ENCODE results near the gene CCL24.
"Not testable (repeated sequence)": the region's sequence is repeated elsewhere in the genome, so short reads cannot be mapped to it uniquely, and the experiment has no call there.

The CCL24 gene

GRCh38 chr7:75813781-75814236 lies at the start of gene CCL24:
Gene CCL24 (minus strand): TSS chr7:75813806. CDS start chr7:75813715, 91 bp downstream.
- no peak for ATAC-seq
- DNase-seq = no peak

GRCh38 chr7:75861636-75862035 lies 48.0 kb upstream of the CCL24 start:
- DNase-seq (no peak), ATAC-seq (no peak)

- ATAC-seq (no peak), DNase-seq (no peak)
These were observed 44.8 kb upstream of the CCL24 start for GRCh38 chr7:75858410-75858809.

GRCh38 chr7:75856536-75856935 lies 42.9 kb upstream of the CCL24 start:
- DNase-seq (no peak), ATAC-seq (no peak)

- DNase-seq, ATAC-seq: not testable (repeated sequence)
These were observed 41.3 kb upstream of the CCL24 start for GRCh38 chr7:75854813-75855345.

- no peak for DNase-seq
- no peak for ATAC-seq
These were observed 40.6 kb upstream of the CCL24 start for GRCh38 chr7:75854233-75854632.

GRCh38 chr7:75850235-75850634 lies 36.6 kb upstream of the CCL24 start:
- DNase-seq (no peak), ATAC-seq (no peak)

DNA sequence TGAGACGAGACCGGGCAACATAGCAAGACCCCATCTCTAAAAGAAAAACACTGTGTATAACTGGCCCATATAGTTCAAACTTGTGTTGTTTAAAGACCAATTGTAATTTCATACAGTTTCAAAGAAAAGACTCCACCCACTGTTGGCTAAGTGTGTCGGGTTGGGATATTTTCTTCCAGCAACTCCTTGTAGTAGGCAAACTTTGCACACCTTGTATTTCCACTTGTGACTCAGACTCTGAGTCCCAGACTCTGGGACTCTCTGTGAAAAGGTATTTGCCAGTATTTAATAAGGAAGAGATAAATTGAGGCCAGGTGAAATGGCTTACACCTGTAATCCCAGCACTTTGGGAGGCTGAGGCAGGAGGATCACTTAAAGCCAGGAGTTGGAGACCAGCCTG lies 36.0 kb upstream of the CCL24 start:
- DNase-seq = no peak
- no peak for ATAC-seq

- DNase-seq = no peak
These were observed 34.1 kb upstream of the CCL24 start for GRCh38 chr7:75847707-75848106.

DNA sequence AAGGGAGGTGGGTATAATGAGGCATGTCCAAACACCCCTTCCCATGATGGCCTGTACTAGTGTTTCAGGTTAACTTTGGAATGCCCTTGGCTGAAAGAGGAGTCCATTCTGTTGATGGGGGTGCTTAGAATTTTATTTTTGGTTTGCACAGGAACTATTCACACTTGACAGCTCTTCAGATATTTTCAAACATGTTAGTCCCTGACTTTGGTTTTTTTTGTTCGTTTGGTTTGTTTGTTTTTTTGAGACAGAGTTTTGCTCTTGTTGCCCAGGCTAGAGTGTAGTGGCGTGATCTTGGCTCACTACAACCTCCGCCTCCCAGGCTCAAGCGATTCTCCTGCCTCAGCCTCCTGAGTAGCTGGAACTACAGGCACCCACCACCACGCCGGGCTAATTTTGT lies 31.5 kb upstream of the CCL24 start:
- not testable (repeated sequence) for DNase-seq, ATAC-seq

More at GRCh38 chr7:75847707-75848106, 34.1 kb upstream of the CCL24 start:
- ATAC-seq = no peak

- DNase-seq = no peak
- ATAC-seq = no peak
These were observed 30.6 kb upstream of the CCL24 start for GRCh38 chr7:75844158-75844557.

GRCh38 chr7:75843613-75844116 lies 30.1 kb upstream of the CCL24 start:
- ATAC-seq = no peak

DNA sequence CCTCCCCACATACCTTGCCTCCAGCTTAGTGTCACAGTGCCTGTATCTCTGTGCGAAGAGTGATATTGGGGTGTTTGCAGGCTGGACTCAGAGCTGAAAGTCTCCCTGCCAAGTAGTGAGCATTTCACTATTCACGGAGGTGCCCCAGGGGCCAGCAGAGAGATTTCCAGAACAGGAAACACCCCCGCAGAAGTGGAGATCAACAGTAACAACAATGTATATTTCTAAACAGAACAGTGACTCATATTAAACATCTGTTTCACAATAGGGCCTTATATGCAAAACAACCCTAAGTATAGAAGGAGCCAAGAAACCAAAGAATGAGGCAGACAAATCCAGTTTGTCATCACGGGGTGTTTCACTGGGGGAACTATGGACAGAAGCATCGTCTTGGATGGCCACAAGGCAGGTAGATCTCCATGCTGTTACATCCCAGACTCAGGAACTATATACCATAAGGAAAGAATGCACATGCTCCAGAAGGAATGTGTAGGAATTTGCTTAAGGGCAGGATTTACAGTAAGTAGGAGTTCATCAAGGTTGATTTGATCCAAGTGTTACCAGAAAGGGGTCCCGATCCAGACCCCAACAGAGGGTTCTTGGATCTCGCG lies 29.3 kb upstream of the CCL24 start:
- peak; percentile 21 for DNase-seq
- ATAC-seq = peak; percentile 84

More at GRCh38 chr7:75843613-75844116, 30.1 kb upstream of the CCL24 start:
- DNase-seq = no peak

GRCh38 chr7:75840029-75840428 lies 26.4 kb upstream of the CCL24 start:
- ATAC-seq (no peak), DNase-seq (no peak)

DNA sequence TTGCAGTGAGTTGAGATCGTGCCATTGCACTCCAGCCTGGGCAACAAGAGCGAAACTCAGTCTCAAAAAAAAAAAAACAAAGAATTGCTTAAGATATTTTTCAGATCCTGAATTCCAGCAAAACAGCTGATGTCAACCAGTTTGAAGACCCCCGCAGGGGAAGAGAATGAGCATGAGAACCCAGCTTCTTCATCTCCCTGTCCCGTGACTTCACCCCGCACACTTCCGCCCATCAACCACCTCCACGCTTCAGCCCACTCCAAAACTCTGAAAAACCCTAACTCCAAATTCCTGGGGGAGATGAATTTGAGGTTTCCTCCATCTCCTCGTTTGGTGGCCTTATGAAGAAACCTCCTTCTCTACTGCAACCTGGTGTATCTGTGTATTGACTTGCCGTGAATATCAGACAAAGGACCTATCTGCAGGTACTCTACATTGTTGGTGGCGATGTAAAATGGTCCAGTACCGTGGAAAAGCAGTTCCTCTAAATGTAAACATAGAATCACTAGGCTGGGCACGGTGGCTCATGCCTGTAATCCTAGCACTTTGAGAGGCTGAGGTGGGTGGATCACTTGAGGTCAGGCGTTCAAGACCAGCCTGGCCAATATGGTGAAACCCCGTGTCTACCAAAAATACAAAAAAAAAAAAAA lies 24.8 kb upstream of the CCL24 start:
- not testable (repeated sequence) for DNase-seq, ATAC-seq

GRCh38 chr7:75836798-75837197 lies 23.2 kb upstream of the CCL24 start:
- DNase-seq (no peak), ATAC-seq (no peak)

- ATAC-seq (no peak), DNase-seq (no peak)
These were observed 22.2 kb upstream of the CCL24 start for GRCh38 chr7:75835688-75836285.

DNA sequence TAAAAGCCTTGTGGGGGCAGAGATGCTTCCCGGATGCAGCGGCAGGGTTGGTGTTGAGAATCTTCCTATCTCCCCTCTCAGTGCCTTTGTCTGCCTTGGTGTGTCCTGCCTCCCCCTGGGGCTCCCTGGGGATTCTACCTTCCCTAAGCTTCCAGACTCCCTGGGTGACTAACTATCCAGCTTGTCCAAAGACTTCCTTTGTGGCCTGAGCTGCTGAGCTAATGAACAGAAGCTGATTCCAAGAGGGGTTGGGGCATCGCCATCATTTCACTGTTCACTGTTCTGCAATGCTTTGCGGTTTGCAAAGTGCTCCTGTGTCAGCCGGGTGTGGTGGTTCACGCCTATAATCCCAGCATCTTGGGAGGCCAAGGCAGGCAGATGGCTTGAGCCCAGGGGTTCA lies 20.1 kb upstream of the CCL24 start:
- ATAC-seq, DNase-seq: not testable (repeated sequence)

DNA sequence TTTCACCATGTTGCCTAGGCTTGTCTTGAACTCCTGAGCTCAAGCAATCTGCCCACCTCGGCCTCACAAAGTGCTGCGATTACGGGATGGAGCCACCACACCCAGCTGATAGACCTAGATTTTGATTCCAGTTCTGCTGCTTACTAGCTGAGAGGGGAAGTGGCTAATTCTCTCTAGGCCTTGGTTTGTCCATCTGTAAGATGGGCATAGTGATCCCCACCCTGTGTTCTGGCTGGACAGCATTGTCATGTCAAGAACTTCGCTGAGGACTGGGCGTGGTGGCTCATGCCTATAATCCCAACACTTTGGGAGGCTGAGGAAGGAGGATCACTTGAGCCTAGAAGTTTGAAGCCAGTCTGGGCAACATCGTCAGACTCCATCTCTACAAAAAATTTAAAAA lies 17.4 kb upstream of the CCL24 start:
- no peak for ATAC-seq
- DNase-seq = no peak

- ATAC-seq, DNase-seq: not testable (repeated sequence)
These were observed 16.1 kb upstream of the CCL24 start for GRCh38 chr7:75829656-75830055.

GRCh38 chr7:75823198-75823910 lies 9.7 kb upstream of the CCL24 start:
- ATAC-seq (no peak), DNase-seq (no peak)

- ATAC-seq (no peak), DNase-seq (no peak)
These were observed 7.1 kb upstream of the CCL24 start for GRCh38 chr7:75820688-75821087.
